Activated T-cell treated with anti-CD3 and anti-CD28 coated beads for 4 hours (primary cell): ENCODE data around the gene GPC1.
A peak's percentile ranks its signal among the peaks of the same experiment; 100 is the strongest.

Experiments used
- DNase-seq: peaks from one replicate; pipeline ENCODE4 v3.0.0-alpha.2; 2020

GPC1 gene

GRCh38 chr2:240432820-240433801 lies 2.4 kb upstream of the GPC1 start:
- DNase-seq: no peak

- DNase-seq: no peak
Measured at GRCh38 chr2:240433973-240434727, 1.3 kb upstream of the GPC1 start.

GRCh38 chr2:240434728-240435456 lies 571 bp upstream of the GPC1 start:
- DNase-seq: peak; percentile 88

- no peak for DNase-seq
Measured at GRCh38 chr2:240435948-240436682, 652 bp downstream of the GPC1 start.

GRCh38 chr2:240436683-240437550 lies 1.5 kb downstream of the GPC1 start:
- no peak for DNase-seq

GRCh38 chr2:240437551-240437860 lies 2.0 kb downstream of the GPC1 start:
- DNase-seq: no peak

- peak; percentile 52 for DNase-seq
Measured at GRCh38 chr2:240437861-240438809, 2.7 kb downstream of the GPC1 start.

GRCh38 chr2:240438810-240439697 lies 3.6 kb downstream of the GPC1 start:
- DNase-seq: no peak

GRCh38 chr2:240439698-240440151 lies 4.3 kb downstream of the GPC1 start:
- DNase-seq: no peak

GRCh38 chr2:240440251-240440650 lies 4.8 kb downstream of the GPC1 start:
- no peak for DNase-seq

GRCh38 chr2:240440704-240441320 lies 5.3 kb downstream of the GPC1 start:
- no peak for DNase-seq

GRCh38 chr2:240441326-240441992 lies 6.0 kb downstream of the GPC1 start:
- no peak for DNase-seq

- no peak for DNase-seq
Measured at GRCh38 chr2:240441993-240442411, 6.5 kb downstream of the GPC1 start.

GRCh38 chr2:240442891-240443715 lies 7.6 kb downstream of the GPC1 start:
- DNase-seq: no peak

- no peak for DNase-seq
Measured at GRCh38 chr2:240443891-240444301, 8.4 kb downstream of the GPC1 start.

- DNase-seq: no peak
Measured at GRCh38 chr2:240444464-240444863, 9.0 kb downstream of the GPC1 start.
